HepG2 (cell line): ENCODE results near the gene SLC25A51. TPM values are rescaled to one million over a fixed set of nuclear protein-coding genes. Genes with fewer than 3 reads are reported as not detected.
A peak's percentile ranks its signal among the peaks of the same experiment; 100 is the strongest.

Experiments
- ATAC-seq: fragments of 200-7000 bp; cut with Tn5 transposase; 3 replicates; pipeline ENCODE4 v1.9.1; 2020; ENCODE audit warnings: mild to moderate bottlenecking, moderate library complexity
- BruUV-seq: library from RNA; stranded (reverse); fragments of 400-500 nt; replicated peaks from 2 replicates; lab custom pipeline; 2021; lab: Mats Ljungman, UMichigan
- CTCF ChIA-PET: fragments of 300-600 bp; formaldehyde crosslinking; extraction: SDS; loops from one replicate; lab custom pipeline; 2021; ENCODE audit warnings: low total read pairs, inconsistent platforms, low intra/inter-chr PET ratio; lab: Yijun Ruan, JAX
- POLR2A ChIA-PET: fragments of 350-600 bp; sonication (Branson Sonifier 250); formaldehyde crosslinking; loops from one replicate; lab custom pipeline; 2020; ENCODE audit warnings: antibody characterized with exemption, inconsistent platforms; lab: Yijun Ruan, JAX
- DNase-seq: peaks from one replicate; pipeline ENCODE4 v3.0.0-alpha.2; 2015; ENCODE audit warnings: low spot score
- FAIRE-seq: peaks from 3 replicates; lab custom pipeline; 2011; peaks lifted over from hg19 to GRCh38; lab: Jason Lieb, UNC
- H2AFZ ChIP-seq: one replicate; pipeline ENCODE4 v1.6.1; 2011; ENCODE audit warnings: low read length, inconsistent platforms
- H3K27ac ChIP-seq: fragments of 300-600 bp; 3 replicates; pipeline ENCODE4 v1.8.0; 2011; ENCODE audit warnings: mixed run types, mild to moderate bottlenecking, mixed read lengths, low read length, inconsistent platforms; ENCODE audit not compliant: insufficient read depth; ENCODE audit errors: extremely low read length
- H3K27me3 ChIP-seq, 2 experiments: fragments of 200-600 bp in 1 of 2; 2 replicates in 1 of 2; 3 replicates in 1 of 2; pipeline versions ENCODE4 v1.6.0 to v1.8.0; 2011; ENCODE audit warnings: low read length in 2 of 2, mild to moderate bottlenecking in 2 of 2, moderate library complexity in 2 of 2, inconsistent platforms in 1 of 2; ENCODE audit not compliant: insufficient read depth in 2 of 2, control insufficient read depth in 1 of 2
- H3K36me3 ChIP-seq, 2 experiments: fragments of 200-600 bp in 1 of 2; replicated peaks in 1 of 2; 2 replicates in 1 of 2; 3 replicates in 1 of 2; pipeline versions ENCODE4 v1.5.1 to v1.8.0; 2011; ENCODE audit warnings: low read length in 2 of 2, inconsistent platforms in 1 of 2; ENCODE audit not compliant: insufficient read depth in 2 of 2, control insufficient read depth in 1 of 2
- H3K4me1 ChIP-seq: 2 replicates; pipeline ENCODE4 v1.5.1; 2012; ENCODE audit warnings: low read length, inconsistent platforms; ENCODE audit not compliant: insufficient read depth
- H3K4me2 ChIP-seq: 2 replicates; pipeline ENCODE4 v1.6.0; 2011; ENCODE audit warnings: low read depth, low read length, inconsistent platforms
- H3K4me3 ChIP-seq, 3 experiments: fragments of 200-600 bp in 1 of 3; sonication (generic), shearing (Covaris generic) in 1 of 3; replicated peaks in 1 of 3; 2 replicates each; pipeline ENCODE4 v1.5.1; 2011 to 2016; ENCODE audit warnings: low read length in 3 of 3, inconsistent platforms in 2 of 3, low read depth in 2 of 3, mild to moderate bottlenecking in 2 of 3, control low read depth in 1 of 3, mixed read lengths in 1 of 3; ENCODE audit not compliant: insufficient read depth in 1 of 3
- H3K79me2 ChIP-seq: one replicate; pipeline ENCODE4 v1.6.1; 2011; ENCODE audit warnings: low read length, inconsistent platforms; ENCODE audit not compliant: insufficient read depth
- H3K9ac ChIP-seq: 2 replicates; pipeline ENCODE4 v1.6.0; 2011; ENCODE audit warnings: mild to moderate bottlenecking, low read depth, low read length, inconsistent platforms; ENCODE audit not compliant: insufficient read depth
- H3K9me3 ChIP-seq: 2 replicates; pipeline ENCODE4 v1.5.1; 2012; ENCODE audit warnings: mild to moderate bottlenecking, low read length
- H4K20me1 ChIP-seq: 2 replicates; pipeline ENCODE4 v1.6.0; 2011; ENCODE audit warnings: inconsistent platforms, mild to moderate bottlenecking, low read length, moderate library complexity; ENCODE audit not compliant: insufficient read depth
- CENPX ChIP-seq: sonication (generic); formaldehyde crosslinking; IDR thresholded peaks from 2 replicates; pipeline ENCODE4 v1.9.0; 2021; ENCODE audit warnings: mild to moderate bottlenecking, missing genetic modification reagents, moderate library complexity
- DMAP1 ChIP-seq: IDR thresholded peaks from 2 replicates; pipeline ENCODE4 v1.6.1; 2016
- HDAC1 ChIP-seq: sonication (generic); formaldehyde crosslinking; IDR thresholded peaks from 2 replicates; pipeline ENCODE4 v1.5.1; 2020; ENCODE audit warnings: mild to moderate bottlenecking, missing genetic modification reagents
- KMT2A ChIP-seq: sonication (generic); formaldehyde crosslinking; IDR thresholded peaks from 2 replicates; pipeline ENCODE4 v1.4.0; 2020; ENCODE audit warnings: missing genetic modification reagents
- NCOA5 ChIP-seq: sonication (generic); formaldehyde crosslinking; IDR thresholded peaks from 2 replicates; pipeline ENCODE4 v1.4.0; 2020; ENCODE audit warnings: missing genetic modification reagents
- POLR2A ChIP-seq, 2 experiments: IDR thresholded peaks; 2 replicates each; pipeline ENCODE4 v1.6.1; 2011; ENCODE audit warnings: low read depth in 2 of 2, low read length in 2 of 2, mild to moderate bottlenecking in 1 of 2, moderate library complexity in 1 of 2; ENCODE audit not compliant: insufficient read depth in 1 of 2
- RBM22 ChIP-seq: fragments of 200-400 bp; formaldehyde crosslinking; optimal IDR thresholded peaks from 2 replicates; pipeline ENCODE3; 2017; ENCODE audit warnings: mild to moderate bottlenecking, low read length, moderate library complexity
- SMARCC2 ChIP-seq: fragments of 450-650 bp; IDR thresholded peaks from 2 replicates; pipeline ENCODE4 v1.6.1; 2017; ENCODE audit warnings: antibody characterized with exemption, mild to moderate bottlenecking
- SUZ12 ChIP-seq: fragments of 150-350 bp; IDR thresholded peaks from 2 replicates; pipeline ENCODE4 v1.6.1; 2014; ENCODE audit warnings: low read depth, low read length
- TEF ChIP-seq: sonication (generic); formaldehyde crosslinking; IDR thresholded peaks from 2 replicates; pipeline ENCODE4 v1.5.0; 2020; ENCODE audit warnings: missing genetic modification reagents
- ZBTB21 ChIP-seq: sonication (generic); formaldehyde crosslinking; IDR thresholded peaks from 2 replicates; pipeline ENCODE4 v1.4.0; 2020; ENCODE audit warnings: missing genetic modification reagents
- ZBTB25 ChIP-seq: IDR thresholded peaks from 2 replicates; pipeline ENCODE4 v1.6.1; 2018; ENCODE audit warnings: missing genetic modification reagents
- ZMYM4 ChIP-seq: sonication (generic); formaldehyde crosslinking; IDR thresholded peaks from 2 replicates; pipeline ENCODE4 v1.8.1; 2023; ENCODE audit warnings: mild to moderate bottlenecking, missing genetic modification reagents
- ZNF264 ChIP-seq: sonication (generic); formaldehyde crosslinking; IDR thresholded peaks from 2 replicates; pipeline ENCODE4 v1.4.0; 2020; ENCODE audit warnings: missing genetic modification reagents
- ZXDC ChIP-seq: sonication (generic); formaldehyde crosslinking; IDR thresholded peaks from 2 replicates; pipeline ENCODE4 v1.5.0; 2020; ENCODE audit warnings: mild to moderate bottlenecking, missing genetic modification reagents
- WGBS: methylation state at CpG from one replicate; pipeline ENCODE4 v1.1.6; 2017; ENCODE audit warnings: low lambda C conversion rate; 5-methylcytosine and 5-hydroxymethylcytosine counted together
- in situ Hi-C: cut with HindIII; loops from 2 replicates; pipeline ENCODE4 v1.10.0; 2017; ENCODE audit warnings: low pct_unique_long_range_greater_than_20kb; ENCODE audit not compliant: extremely low pct_ligation_motif_present
- intact Hi-C: fragments of 100-400 bp; cut with micrococcal nuclease; formaldehyde crosslinking; loops from one replicate; pipeline ENCODE4 v1.10.0; 2022; ENCODE audit not compliant: unreplicated experiment
- polyA plus RNA-seq, 8 experiments: library from polyadenylated mRNA; depleted of rRNA in 3 of 8; stranded (reverse) in 7 of 8; unstranded in 1 of 8; fragments of >200 nt; fragmentation: Illumina TruSeq in 4 of 8; extraction: Trizol in 4 of 8; gene quantifications; 2 replicates each; pipeline versions ENCODE4 v1.2.1 to v1.2.3, GENCODE V29; 2011 to 2016; ENCODE audit warnings: low read depth in 4 of 8, missing spikeins in 1 of 8, mixed read lengths in 1 of 8; ENCODE audit not compliant: insufficient read depth in 1 of 8
- total RNA-seq, 5 experiments: library from RNA; depleted of rRNA; stranded (reverse); fragments of >200 nt; fragmentation: Illumina TruSeq; extraction: Trizol; gene quantifications; 2 replicates each; pipeline ENCODE4 v1.2.3, GENCODE V29; 2016; ENCODE audit warnings: low read depth in 1 of 5
- TF ChIP-seq, protein P1 (sequence below): IDR thresholded peaks from 2 replicates; pipeline ENCODE4 v1.6.1; 2016; ENCODE audit warnings: missing compliant biosample characterization, missing genetic modification reagents, borderline replicate concordance

Gene SLC25A51
- total and polyA plus RNA-seq, 2 of the 13 experiments (the other 11 are each of a cell fraction or from before 2014, with no cell fraction given): 14.6 to 37.7 TPM

- in situ Hi-C loops: no loop called here
- POLR2A ChIA-PET: no interaction called here
- H3K4me1 ChIP-seq: peaks cover 7% of the 10 kb centered on the region
- ATAC-seq (no peak), DNase-seq (no peak), FAIRE-seq (no peak)
- no peaks in the 10 kb centered on the region for H3K9me3 ChIP-seq
- no peak overlapping the region for H3K9ac ChIP-seq
- no peak overlapping the region for H3K4me2 ChIP-seq
- H3K27me3 ChIP-seq: no peaks in the 10 kb centered on the region
- H2AFZ ChIP-seq: no peak overlapping the region
- intact Hi-C loops: no loop called here
- H3K79me2 ChIP-seq: no peaks in the 10 kb centered on the region
- WGBS: 93% methylated on average over 14 of the region's 14 CpGs
- no TSS peak for BruUV-seq
- peaks cover 26 to 73% of the 10 kb centered on the region in 2 experiments for H3K36me3 ChIP-seq
- CTCF ChIA-PET: no interaction called here
- H3K4me3 ChIP-seq: no peak overlapping the region
- H3K27ac ChIP-seq: no peak overlapping the region
- TF ChIP-seq RBM22 (peak; percentile 52), POLR2A (IDR thresholded peaks at IDR 0.05; ENCODE audit: insufficient read depth in 1 of 2, low read depth in 2 of 2, low read length in 2 of 2) (peak in 1 of 2 experiments; percentile 31; a peak in 1 of 4 replicates), CENPX (CRISPR knock-in tag) (no peak)
- 0 out of 2 replicates have a peak, but pooled peaks cover 4% of the 10 kb centered on the region for H4K20me1 ChIP-seq
These were observed 31.2 kb upstream of the SLC25A51 start for GRCh38 chr9:37935096-37935495.

DNA sequence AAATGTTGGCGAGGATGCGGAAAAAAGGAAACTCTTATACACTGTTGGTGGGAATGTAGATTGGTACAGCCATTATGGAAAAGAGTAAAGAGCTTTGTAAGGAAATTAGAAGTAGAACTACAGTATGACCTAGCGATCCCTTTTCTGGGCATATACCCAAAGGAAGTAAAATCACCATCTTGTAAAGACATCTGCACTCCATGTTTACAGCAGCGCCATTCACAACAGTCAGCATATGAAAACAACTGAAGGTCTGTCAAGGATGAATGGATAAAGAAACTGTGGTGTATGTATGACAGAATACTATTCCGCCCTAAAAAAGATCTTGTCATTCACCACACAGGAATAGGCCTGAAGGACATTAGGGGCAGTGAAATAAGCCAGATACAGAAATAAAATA is 27.7 kb upstream of the SLC25A51 start:
- Histone ChIP-seq H3K27me3 (no peaks in the 10 kb centered on the region), H3K9ac (no peak overlapping the region), H3K4me1 (peaks cover 16% of the 10 kb centered on the region), H3K27ac (no peak overlapping the region), H3K36me3 (peaks cover 26 to 74% of the 10 kb centered on the region in 2 experiments), H3K4me3 (no peak overlapping the region), H3K9me3 (no peaks in the 10 kb centered on the region), H2AFZ (no peak overlapping the region), H4K20me1 (peaks cover 20% of the 10 kb centered on the region; the same call in 1 of the 2 replicates), H3K79me2 (peaks cover 7% of the 10 kb centered on the region), H3K4me2 (no peak overlapping the region)
- intact Hi-C loops: no loop called here
- WGBS: 97% methylated on average over 5 of the region's 5 CpGs
- ATAC-seq (no peak), DNase-seq (no peak), FAIRE-seq (no peak)
- ChIA-PET POLR2A (no interaction called here), CTCF (no interaction called here)
- TF ChIP-seq ZMYM4 (CRISPR knock-in tag) (no peak), SUZ12 (no peak), ZNF264 (CRISPR knock-in tag) (no peak), TEF (CRISPR knock-in tag) (no peak), KMT2A (CRISPR knock-in tag) (no peak), ZBTB21 (CRISPR knock-in tag) (no peak), ZBTB25 (no peak), ZXDC (CRISPR knock-in tag) (no peak), HDAC1 (CRISPR knock-in tag) (no peak), SMARCC2 (no peak), DMAP1 (no peak), NCOA5 (no peak)
- TF ChIP-seq, protein P1, sequence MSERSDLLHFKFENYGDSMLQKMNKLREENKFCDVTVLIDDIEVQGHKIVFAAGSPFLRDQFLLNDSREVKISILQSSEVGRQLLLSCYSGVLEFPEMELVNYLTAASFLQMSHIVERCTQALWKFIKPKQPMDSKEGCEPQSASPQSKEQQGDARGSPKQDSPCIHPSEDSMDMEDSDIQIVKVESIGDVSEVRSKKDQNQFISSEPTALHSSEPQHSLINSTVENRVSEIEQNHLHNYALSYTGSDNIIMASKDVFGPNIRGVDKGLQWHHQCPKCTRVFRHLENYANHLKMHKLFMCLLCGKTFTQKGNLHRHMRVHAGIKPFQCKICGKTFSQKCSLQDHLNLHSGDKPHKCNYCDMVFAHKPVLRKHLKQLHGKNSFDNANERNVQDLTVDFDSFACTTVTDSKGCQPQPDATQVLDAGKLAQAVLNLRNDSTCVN (CRISPR knock-in tag): no peak
- no TSS peak for BruUV-seq
- in situ Hi-C loops: no loop called here
